ENCODE measurements around the gene PRMT2.
"Not testable (repeated sequence)": the region's sequence is repeated elsewhere in the genome, so short reads cannot be mapped to it uniquely, and the experiment has no call there.

The PRMT2 gene

GRCh38 chr21:46676542-46676941 is 41.1 kb downstream of the PRMT2 start:
- not testable (repeated sequence) for DNase-seq

GRCh38 chr21:46681593-46681992 is 46.1 kb downstream of the PRMT2 start:
- DNase-seq = not testable (repeated sequence)

- not testable (repeated sequence) for DNase-seq
Observed at GRCh38 chr21:46698652-46699051, 63.2 kb downstream of the PRMT2 start.

- DNase-seq = not testable (repeated sequence)
Observed at GRCh38 chr21:46699104-46699503, 63.6 kb downstream of the PRMT2 start.

Measured in MV-4-11 (cell line).